ENCODE data around the gene GFER.
"Not testable (repeated sequence)": the region's sequence is repeated elsewhere in the genome, so short reads cannot be mapped to it uniquely, and the experiment has no call there.

The GFER gene

GRCh38 chr16:2026461-2027023 is 42.5 kb downstream of the GFER start, which contains the start of gene NHERF2:
TSS of gene NHERF2 (plus strand) at chr16:2026902. CDS start at chr16:2027006, 104 bp downstream.
- no peak for DNase-seq (ENCODE audit: low read depth, low spot score)

GRCh38 chr16:2027024-2028010 is 43.3 kb downstream of the GFER start:
- no peak for DNase-seq (ENCODE audit: low read depth, low spot score)

DNA sequence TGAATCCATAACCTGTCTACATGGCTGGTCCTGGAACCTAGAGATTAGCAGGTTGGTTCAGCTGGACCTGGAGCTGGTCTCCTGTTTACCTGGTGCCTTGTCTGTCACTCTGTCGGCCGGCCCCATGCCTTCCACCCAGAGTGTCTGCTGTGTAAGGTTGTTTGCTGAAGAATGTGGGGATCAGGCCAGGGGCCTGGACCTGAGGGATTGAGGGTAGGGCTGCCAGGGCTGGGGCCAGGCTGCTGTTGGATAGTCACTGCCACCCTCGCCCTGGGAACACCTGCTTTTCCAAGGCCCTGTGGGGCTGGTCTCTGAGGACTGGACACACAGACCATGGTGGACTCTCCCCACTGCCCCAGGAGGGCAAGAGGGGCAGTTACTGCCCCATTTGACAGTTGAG is 44.2 kb downstream of the GFER start:
- DNase-seq (ENCODE audit: low read depth, low spot score) = no peak

GRCh38 chr16:2028620-2029220 is 44.7 kb downstream of the GFER start:
- DNase-seq (ENCODE audit: low read depth, low spot score) = no peak

GRCh38 chr16:2029350-2029749 is 45.4 kb downstream of the GFER start:
- DNase-seq (ENCODE audit: low read depth, low spot score) = no peak

DNA sequence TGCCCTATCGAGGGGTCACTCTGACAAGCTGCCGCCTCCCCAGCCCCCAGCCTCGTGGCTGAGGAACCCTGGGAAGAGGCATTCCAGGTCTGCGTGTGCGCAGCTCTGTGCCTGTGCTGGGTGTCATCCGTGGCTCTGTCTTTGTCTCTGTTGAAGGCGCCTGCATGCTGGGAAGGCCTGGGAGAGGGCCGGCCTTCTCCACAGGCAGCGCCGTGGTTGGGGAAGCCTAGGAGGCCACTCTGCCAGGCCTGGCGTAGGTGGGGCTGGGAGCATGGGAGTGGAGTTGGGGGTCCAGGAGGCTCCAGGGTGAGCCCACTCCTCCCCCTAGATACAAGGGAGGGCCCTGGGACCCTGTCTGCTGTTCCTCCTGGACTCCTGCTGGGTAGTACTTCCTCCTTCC is 46.0 kb downstream of the GFER start:
- no peak for DNase-seq (ENCODE audit: low read depth, low spot score)

GRCh38 chr16:2031081-2031577 is 47.1 kb downstream of the GFER start:
- DNase-seq (ENCODE audit: low read depth, low spot score) = no peak

DNA sequence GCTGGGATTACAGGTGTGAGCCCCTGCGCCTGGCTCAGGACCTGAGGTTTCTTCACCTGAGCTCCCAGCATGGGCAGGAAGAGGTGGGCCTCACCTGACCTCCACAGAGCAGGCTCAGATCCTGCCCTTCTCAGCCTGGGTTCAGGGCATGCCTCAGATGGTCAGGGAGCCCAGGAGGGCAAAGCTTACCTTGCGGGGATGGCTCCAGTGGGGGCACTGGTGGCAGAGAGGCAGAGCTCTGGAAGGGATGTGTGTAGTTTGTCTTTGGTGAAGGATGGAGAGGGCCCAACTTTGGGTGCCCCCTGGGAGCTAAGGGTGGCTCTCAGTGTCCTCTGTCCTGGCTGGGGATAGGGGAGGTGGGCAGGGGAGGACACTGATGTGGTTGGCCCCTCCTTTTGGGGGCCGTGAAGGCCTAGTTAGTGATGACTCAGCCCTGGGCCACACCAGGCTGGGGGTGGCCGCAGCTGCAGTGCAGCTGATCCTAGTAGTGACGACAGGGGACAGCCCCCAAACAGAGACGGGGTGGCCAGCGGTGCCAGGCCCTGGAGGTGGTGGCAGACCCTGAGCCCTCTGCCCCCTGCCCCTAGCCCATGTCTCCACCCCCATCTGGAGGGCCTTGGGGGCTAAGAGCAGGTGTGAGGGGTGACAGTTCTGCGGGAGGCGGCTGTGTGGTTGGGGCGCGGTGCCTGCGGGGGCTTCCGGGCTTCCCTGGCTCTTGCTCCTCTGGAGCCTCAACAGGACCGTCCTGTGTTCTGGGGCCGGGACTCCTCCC is 48.5 kb downstream of the GFER start:
- DNase-seq (ENCODE audit: low read depth, low spot score) = no peak

DNA sequence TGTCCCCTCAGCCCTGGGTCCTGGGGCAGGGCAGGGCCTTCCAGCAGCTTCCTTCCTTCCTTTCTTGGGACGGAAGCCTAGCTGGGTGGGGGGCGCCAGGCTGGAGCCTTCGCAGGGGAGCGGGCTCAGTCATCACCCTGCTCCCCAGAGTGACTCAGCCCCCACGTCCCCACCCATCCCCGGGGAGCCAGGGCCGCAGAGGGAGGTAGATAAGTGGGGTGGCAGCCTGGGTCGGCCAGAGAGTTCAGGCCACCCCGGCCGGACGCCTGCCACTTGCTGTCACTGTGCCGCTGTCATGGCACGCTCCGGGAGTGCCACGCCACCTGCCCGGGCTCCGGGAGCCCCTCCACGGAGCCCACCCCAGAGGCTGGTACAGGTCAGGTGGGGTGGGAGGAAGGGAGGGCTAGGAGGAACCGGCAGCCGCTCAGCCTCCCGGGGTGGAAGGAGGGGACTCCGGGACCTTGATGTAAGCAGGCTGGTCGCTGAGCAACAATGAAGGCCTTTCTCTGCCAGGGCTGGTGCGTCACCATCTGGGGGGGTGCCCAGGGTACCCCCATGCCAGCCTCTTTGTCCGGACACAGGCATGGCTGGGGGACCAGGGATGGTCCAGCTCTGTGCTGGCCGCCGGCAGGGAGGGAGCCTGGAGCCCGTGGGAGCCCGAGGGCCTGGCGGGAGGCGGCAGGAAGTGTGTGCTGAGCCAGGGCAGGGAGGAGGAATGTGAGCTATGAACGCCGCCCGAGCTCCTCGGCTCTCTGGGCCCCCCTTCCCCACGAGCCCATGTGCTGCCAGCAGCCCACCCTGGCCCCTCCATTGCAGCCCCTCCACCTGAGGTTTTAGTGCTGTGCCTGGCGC is 49.3 kb downstream of the GFER start:
- no peak for DNase-seq (ENCODE audit: low read depth, low spot score)

DNA sequence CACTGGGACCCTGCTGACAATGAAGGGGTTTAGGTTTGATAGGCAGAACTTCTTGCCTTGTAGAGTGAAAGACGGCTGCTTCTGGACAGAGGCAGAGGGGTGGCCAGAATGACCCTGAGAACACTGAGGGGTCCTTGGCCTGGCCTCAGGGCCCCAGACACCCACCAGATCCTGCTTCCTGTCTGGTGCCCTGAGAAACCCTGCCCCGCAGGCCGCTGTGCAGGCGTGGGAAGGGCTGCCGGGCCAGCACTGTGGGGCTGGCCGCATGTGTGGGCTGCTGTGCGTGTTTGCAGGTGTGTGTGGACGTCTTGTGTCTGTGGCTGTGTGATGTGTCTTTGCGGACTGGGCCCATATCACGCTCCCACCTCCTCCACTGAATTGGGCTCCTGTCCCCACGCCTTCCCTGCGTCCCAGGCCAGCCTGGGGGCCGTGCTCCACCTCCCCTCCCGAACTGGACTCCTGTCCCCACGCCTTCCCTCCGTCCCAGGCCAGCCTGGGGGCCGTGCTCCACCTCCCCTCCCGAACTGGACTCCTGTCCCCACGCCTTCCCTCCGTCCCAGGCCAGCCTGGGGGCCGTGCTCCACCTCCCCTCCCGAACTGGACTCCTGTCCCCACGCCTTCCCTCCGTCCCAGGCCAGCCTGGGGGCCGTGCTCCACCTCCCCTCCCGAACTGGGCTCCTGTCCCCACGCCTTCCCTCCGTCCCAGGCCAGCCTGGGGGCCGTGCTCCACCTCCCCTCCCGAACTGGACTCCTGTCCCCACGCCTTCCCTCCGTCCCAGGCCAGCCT is 50.1 kb downstream of the GFER start:
- DNase-seq (ENCODE audit: low read depth, low spot score) = not testable (repeated sequence)

GRCh38 chr16:2034696-2035430 is 50.9 kb downstream of the GFER start:
- DNase-seq (ENCODE audit: low read depth, low spot score) = no peak

DNA sequence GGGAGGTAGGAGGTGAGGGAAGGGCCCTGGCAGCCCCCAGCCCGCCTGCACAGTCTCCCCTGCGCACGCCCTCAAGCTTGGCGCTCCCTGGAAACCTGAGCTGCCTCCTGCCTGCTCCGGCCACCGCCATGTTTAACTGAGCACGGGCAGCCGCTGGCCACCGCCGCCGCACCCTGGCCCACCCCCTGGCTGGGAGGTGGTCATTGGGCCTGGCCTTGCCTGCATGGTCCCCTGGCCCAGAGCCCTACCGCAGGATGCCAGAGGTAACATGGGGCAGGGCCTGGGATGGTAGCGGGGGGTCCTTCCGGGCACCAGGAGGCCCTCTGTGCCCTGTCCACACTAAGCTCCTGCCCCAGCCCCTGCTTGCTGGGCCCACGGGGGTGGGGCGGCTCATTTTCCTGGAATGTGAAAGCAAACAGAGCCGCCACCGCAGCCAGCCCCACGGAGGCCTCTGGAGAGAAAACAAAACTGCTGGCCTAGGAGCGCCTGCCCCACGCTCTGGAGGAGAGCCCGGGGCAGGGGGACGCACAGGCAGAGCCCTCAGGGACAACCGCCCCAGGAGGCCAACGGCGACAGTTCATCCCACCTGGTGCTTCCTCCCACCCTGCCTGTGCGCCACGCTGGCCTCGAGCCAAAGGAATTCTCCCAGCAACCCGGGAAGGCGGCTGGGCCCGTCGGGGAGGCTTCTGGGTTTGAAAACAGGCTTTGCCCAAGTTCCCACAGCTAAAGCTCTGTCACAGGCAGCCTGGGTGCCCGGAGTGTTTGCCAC is 51.6 kb downstream of the GFER start:
- peak; percentile 85 for DNase-seq (ENCODE audit: low read depth, low spot score)

DNA sequence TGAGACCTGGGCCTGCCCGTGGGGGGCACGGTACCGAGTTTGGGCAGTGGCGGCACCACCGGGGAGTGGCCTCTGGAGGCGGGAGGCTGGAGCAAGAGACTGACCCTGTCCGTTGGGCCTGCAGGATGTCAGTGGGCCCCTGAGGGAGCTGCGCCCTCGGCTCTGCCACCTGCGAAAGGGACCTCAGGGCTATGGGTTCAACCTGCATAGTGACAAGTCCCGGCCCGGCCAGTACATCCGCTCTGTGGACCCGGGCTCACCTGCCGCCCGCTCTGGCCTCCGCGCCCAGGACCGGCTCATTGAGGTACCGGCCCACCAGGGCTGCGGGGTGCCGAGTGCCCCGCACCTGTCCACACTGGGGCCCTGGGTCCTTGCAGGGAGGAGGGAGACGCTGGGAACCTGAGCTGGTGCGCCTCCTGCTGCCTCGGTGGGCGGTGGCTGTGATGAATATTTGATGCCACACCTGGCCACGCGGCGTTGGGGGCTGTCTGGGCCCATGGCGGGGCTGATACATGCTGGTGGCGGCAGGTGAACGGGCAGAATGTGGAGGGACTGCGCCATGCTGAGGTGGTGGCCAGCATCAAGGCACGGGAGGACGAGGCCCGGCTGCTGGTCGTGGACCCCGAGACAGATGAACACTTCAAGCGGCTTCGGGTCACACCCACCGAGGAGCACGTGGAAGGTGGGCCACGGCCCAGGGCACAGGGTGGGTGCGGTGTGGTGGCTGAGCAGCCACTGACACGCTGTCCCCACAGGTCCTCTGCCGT is 52.4 kb downstream of the GFER start:
- DNase-seq (ENCODE audit: low read depth, low spot score) = no peak

DNA sequence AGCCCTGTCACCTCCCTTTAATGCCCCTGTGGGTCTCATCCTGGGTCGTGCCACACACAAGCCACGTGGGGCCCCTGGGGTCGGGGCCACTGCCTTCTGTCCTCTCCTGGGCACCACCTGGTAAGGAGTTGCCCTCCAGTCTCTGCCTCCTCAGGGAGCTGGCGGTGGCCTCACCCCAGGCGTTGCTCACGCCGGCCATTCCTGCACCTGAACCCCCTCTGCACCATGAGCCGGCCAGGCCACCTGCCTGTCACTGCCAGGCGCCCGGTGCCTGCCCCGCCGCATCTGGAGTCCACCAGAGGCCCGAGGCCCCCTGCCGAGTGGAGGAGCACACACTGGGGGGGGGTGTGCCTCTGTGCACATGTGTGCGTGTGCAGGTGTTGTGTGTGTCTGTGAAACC is 53.1 kb downstream of the GFER start:
- DNase-seq (ENCODE audit: low read depth, low spot score) = no peak
